Hippocampal formation (tissue), 2 donors: ENCODE measurements around the gene TUBGCP2.
"Not testable (repeated sequence)": the region's sequence is repeated elsewhere in the genome, so short reads cannot be mapped to it uniquely, and the experiment has no call there.

ENCODE experiments used
- DNase-seq, 2 donors: peaks; one replicate each; lab custom pipeline; 2025; lab: John Stamatoyannopoulos, UW

Gene TUBGCP2

GRCh38 chr10:133248334-133248715 is 60.3 kb downstream of the TUBGCP2 start:
- DNase-seq, result no peak

GRCh38 chr10:133247681-133248333 is 60.9 kb downstream of the TUBGCP2 start:
- DNase-seq, result no peak

- no peak for DNase-seq
These were observed 62.4 kb downstream of the TUBGCP2 start for GRCh38 chr10:133246236-133246626.

DNA sequence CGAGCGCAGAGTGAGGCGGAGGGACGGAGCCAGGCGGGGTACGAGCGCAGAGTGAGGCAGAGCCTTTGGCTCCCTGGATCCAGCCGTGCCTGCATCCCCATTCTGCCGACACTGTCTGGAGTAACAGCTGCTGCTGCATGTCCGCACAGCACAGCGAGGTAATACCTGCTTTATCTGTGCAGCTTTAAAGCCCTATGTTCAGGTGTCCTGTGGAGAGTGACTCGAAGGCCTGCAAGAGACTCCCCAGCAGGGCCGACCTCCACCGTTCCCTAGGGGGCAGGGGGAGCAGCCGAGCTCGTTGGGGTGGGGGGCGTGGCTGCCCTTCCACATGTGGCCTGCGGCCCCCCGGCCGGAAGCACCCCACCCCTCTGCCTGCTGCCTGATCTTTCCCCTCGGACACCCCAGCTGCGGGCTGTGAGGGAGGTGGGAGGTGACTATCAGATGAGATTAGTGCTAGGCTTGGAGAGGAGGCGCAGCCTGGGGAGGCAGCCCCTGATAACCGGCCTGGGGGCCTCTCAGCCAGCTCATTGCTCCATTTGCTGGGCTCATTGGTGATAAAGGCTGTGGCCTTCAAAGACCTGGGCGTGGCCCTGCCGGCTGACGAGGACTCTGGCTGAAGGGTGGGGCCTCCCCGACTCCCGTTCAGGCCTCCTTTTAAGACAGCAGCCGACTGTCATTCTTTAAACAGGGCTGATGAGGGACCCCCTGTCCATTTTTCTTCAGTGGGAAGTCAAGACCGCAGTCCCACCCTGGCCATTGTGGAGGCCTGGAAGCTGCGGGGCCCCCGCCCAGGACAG is 63.0 kb downstream of the TUBGCP2 start:
- DNase-seq, result no peak

DNA sequence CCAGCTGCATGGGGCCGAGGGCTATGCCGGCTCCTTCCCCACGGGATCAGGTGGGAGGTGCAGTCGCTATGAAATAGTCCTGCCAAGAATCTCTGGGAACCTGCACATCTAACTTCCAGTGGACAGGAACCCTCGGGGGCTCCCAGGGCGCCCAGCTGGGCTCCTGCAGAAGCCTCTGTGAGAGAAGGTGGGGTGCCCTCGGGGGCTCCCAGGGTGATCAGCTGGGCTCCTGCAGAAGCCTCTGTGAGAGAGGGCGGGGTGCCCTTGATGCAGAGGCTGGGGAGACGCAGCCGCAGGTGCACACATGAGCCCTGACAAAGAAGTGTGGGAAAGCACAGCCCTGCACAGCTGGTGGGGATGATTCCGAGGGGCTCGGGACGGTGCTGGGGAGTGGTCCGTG is 65.1 kb downstream of the TUBGCP2 start:
- no peak for DNase-seq

DNA sequence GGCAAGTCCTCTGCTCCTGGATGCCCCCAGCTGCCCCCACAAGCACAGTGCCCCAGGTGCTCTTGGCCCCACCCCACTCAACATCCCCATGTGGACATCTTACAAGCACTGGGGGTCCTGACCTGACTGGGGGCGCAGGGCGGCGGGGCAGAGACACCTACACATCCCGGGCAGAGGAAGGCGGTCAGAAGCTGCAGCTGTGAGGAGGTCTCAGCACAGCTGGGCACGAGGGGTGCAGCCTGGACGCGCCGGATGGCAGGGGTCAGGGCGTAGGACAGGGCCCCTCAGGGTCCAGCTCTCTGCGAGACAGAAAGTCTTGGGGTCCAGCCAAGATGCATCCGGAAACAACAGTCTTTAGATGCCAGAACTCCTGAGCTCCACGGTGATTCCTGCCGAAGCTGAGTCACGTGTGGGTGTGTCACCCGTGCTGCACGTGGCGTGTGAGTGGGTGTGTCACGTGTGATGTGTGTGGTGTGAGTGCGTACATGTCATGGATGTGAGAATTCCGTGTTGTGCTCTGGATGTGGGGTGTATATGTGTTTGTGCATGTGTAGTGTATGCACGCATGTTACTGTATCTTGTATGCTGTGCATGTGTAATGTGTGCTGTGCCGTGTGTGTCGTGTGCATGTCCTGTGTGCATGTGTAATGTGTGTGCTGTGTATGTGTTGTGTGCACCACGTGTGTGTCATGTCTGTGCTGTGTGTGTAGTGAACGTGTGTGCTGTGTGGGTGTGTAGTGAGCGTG is 65.9 kb downstream of the TUBGCP2 start:
- no peak for DNase-seq

- no peak for DNase-seq
These were observed 67.0 kb downstream of the TUBGCP2 start for GRCh38 chr10:133241501-133242205.

GRCh38 chr10:133239990-133240389 is 68.7 kb downstream of the TUBGCP2 start:
- no peak for DNase-seq

DNA sequence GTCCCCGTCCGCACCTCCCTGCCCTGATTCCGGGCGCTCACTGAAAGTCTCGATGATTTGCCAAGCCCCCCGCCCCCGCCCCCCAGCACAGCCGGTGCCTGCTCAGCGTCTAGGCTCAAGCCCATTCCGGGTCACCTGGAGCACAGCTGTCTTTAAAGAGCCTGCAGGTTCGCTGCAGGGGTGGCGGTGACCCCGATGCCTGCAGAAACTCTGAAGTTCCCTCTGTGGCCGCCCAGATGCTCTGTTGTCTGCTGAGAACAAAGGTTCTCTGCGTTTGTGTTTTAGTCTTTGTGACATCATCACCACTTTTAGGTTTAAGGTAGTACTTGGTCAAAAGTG is 70.2 kb downstream of the TUBGCP2 start:
- no peak for DNase-seq

GRCh38 chr10:133237588-133238465 is 70.8 kb downstream of the TUBGCP2 start, which contains the start of gene VENTX:
VENTX (plus strand) TSS chr10:133237855; CDS start chr10:133237915, 60 bp downstream.
- DNase-seq, result no peak

- DNase-seq, result no peak
These were observed 71.5 kb downstream of the TUBGCP2 start for GRCh38 chr10:133237241-133237587.

DNA sequence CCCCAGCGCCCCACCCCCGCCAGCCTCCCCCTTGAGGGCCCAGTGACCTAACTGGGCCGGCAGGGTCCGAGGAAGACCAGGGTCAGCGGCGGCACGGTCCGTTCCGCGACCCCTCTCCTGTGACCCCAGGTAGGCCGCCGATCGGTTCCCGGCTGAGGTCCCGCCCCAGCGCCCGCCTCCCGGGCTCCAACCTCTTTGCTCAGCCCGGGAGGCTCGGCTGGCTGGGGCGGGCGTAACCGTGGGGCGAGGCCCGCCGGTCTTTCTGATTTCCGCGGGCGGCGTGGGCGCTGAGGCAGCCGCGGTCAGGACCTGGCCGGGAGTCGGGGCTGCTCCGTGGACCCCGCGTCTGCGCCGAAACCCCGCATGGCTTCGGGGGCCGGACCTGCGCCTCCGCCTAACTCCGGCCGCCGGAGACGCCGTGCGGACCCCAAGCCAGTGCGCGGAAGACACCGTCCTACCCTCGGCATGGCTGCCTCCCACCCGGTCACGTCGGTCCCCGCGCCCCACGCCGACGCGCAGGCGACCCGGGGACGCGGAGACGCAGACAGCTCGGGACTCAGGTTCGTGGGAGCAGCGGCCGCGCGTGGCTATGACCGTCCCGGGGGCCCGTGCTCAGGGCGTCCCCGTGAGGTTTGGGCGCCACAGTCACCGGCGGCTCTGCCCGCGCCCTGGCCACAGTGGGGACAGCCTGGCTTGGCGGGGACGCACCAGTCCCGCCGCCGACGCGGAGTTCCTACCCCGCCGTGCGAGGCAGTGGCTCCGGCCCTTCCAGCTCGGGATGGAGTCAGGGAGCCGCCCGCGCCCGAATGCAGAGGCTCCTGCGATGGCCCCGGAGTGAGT is 72.1 kb downstream of the TUBGCP2 start:
- no peak for DNase-seq

DNA sequence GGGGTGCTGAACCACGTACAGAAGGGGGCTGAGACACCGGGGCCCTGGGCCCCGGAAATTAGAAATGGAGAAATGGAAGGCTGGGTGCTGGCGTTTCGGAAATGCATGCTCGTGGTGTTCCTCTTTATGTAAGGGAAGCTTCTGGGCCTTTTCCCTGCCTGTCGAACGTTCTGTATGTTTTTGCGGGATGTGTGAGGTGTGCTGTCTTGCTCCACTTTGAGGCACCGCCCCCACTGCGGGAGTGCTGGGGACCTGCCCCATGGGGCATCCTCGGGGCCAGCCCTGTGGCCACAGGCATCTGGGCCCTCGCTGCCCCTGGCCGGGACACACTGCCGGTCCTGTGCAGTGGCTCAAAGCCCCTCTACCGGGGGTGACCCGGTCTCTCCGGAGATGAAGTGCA is 72.7 kb downstream of the TUBGCP2 start:
- DNase-seq, result no peak

DNA sequence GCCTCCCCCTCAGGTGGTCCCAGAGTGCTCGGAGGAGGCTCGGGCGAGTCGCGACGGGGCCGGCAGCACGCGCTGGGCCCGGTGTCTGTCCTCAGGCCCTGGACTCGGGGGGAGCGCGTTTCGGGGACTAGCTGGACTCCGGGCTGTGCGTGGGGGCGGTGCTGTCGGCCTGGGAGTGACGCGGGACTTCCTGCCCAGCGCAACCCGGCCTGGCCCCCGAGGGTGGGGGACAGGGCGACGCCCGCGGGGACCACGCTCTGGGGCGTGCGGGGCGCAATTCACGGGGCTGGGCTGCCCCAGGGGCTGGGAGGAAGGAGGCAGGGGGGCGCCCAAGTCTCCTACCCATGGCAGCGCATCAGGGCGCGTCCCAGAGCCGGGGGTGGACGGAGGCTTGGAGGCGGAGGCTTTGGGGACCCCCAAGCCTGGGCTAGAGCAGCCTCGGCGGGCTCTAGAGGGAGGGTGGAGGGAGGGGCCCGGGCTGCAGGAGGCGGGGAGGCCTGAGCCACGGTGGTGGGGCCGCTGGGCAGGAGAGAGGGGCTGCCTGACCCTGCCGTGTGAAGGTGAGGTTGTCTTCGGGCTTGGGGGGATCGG is 73.3 kb downstream of the TUBGCP2 start:
- DNase-seq, result no peak

- not testable (repeated sequence) for DNase-seq
These were observed 73.9 kb downstream of the TUBGCP2 start for GRCh38 chr10:133234796-133235195.

DNA sequence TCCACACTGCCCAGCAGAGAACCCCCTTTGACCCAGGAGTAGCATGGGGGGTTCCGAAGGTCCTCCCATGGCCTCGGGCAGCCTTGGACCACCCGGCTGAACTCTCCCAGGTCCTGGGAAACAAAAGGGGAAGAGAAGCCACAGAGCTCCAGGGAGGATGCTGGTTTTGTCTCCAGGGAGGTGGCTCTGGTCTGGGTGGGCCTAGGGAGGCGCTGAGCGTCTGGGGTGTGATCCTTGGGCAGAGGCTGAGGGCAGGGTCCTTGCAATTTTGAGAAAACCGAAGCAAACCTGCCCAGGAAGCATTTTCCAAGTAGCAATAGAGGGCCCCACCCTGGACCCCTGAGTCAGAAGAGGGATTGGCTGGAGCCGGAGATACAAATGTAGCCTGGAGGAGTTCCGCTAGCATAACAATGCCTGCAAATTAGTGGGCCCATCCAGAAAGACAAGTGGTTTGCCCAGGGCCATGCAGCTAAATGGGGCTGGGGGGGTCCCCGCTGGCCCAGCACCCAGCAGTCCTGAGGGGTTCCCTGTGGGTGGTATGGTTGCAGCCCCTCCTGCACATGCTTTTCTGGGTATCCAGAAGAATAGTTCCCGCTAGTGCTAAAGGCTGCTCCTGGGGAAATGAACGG is 76.6 kb downstream of the TUBGCP2 start:
- DNase-seq, result no peak

DNA sequence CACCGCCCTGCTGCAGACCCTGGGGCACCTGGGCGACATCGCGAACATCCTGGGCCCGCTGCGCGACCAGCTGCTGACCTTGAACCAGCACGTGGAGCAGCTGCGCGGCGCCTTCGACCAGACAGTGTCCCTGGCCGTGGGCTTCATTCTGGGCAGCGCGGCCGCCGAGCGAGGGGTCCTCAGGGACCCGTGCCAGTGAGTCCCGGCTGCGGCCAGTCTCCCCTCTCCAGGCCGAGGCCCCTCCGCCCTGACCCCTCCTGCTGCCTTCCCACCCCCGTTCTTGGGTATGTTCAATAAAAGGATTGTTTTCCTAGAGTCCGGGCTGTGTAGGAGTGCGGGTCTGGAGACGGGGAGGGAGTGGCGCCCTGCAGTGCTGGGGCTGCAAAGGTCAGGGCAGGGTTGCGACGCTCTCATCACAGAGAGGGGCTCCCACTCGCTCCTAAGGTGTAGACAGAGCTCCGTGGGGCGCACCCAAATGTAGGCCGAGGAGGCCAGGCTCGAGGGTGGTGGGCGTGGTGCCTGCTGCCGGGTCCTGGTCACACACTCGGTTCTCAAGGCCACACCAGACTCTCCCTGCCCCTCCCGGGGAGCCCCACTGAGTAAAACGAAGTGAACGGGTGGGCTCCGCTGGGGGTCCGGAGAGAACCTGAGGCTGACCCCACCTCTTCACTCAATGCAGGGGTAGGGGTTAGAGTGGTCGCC is 77.3 kb downstream of the TUBGCP2 start:
- no peak for DNase-seq

DNA sequence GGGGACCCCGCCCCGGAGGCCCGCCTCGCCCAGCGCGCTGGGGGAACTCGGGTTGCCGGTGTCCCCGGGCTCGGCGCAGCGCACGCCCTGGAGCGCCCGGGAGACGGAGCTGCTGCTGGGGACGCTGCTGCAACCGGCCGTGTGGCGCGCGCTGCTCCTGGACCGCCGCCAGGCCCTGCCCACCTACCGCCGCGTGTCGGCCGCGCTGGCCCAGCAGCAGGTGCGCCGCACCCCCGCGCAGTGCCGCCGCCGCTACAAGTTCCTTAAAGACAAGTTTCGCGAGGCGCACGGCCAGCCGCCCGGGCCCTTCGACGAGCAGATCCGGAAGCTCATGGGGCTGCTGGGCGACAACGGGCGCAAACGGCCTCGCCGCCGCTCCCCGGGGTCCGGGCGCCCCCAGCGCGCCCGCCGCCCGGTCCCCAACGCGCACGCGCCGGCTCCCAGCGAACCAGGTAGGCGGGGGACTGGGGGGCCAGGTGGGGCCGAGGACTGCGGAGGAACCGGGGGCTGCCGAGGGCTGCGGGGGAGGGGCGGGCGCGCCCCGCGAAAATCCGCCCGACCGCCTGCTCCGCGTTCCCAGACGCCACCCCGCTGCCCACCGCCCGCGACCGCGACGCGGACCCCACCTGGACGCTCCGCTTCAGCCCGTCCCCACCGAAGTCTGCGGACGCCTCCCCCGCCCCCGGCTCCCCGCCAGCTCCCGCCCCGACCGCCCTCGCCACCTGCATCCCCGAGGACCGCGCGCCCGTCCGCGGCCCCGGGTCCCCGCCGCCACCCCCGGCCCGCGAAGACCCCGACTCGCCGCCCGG is 78.1 kb downstream of the TUBGCP2 start:
- DNase-seq, result no peak
